ENCODE data around the gene EDEM2.
A peak's percentile ranks its signal among the peaks of the same experiment; 100 is the strongest.
"Not testable (repeated sequence)": the region's sequence is repeated elsewhere in the genome, so short reads cannot be mapped to it uniquely, and the experiment has no call there.

Gene EDEM2

GRCh38 chr20:35146920-35147574 lies at the start of gene EDEM2:
EDEM2 (minus strand) TSS chr20:35147336; CDS start chr20:35147258, 78 bp downstream.
- peak; percentile 93 for DNase-seq (ENCODE audit: low read depth, low spot score)

- no peak for DNase-seq (ENCODE audit: low read depth, low spot score)
These were observed 49.2 kb upstream of the EDEM2 start for GRCh38 chr20:35196313-35196712.

GRCh38 chr20:35193031-35193791 lies 46.1 kb upstream of the EDEM2 start:
- not testable (repeated sequence) for DNase-seq (ENCODE audit: low read depth, low spot score)

DNA sequence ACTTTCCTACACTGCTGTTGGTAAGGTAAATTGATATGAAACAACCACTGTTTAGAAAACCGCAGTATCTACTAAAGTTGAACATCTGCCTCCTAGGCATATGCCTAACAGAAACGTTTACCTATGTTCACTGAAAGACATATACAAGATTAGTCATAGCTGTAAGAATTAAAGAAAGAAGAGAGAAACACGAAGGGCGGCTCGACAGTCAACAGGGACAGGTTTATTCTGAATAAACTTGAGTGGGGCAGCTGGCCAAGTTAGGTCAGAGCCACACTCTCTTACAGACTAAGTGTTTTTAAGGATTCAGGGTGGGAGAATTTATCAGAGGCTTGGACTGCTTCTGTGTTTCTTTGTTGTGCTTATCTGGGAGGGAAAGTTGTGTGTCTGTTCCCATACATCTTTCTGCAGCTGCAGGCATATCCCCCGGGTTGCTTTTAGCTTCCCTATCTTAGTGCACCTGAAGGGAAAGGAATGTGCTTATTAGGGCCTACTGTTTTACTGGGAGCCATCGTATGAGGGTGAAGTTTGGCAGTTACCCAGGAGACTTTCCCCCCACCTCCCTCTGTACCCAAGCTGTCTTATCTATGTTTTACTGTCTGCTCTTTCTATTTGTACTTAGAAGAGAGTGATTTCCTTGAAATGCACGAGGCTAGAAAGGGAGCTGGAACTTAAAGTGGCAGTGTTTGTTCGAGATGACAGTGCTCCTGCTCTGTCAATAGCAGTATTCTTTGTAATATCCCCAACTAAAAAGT lies 45.2 kb upstream of the EDEM2 start:
- DNase-seq (ENCODE audit: low read depth, low spot score) = no peak

DNA sequence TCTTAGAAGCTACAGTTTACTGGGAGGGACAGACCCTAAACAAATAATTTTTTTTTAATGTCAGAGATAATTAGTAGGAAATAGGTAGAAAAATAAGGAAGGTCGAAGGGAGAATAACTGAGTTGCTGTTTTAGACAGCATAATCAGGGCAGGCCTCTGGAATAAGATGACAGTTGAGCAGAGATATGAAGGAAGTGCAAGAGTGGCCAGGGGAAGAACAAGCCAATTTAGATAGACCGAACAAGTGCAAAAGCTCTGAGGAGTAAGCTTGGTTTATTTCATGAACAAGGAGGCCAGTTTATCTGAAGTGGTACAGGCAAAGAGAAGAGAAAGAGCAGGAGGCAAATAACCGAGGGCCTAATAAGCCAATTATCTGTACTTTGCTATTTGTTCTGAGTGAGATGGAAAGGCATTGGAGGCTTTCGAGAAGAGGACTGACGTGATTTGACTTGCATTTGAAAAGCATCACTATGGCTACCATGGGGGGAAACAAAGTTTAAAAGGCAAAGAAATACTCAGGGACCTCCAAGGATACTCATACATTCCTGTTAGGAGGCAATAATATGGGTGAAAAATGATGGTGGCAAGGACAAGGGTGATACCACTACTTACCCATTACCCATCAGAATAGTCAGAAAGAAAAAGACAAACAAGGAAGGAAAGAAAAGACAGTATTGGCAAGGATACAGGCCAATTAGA lies 44.4 kb upstream of the EDEM2 start:
- DNase-seq (ENCODE audit: low read depth, low spot score) = no peak

- no peak for DNase-seq (ENCODE audit: low read depth, low spot score)
These were observed 43.4 kb upstream of the EDEM2 start for GRCh38 chr20:35190556-35190955.

DNA sequence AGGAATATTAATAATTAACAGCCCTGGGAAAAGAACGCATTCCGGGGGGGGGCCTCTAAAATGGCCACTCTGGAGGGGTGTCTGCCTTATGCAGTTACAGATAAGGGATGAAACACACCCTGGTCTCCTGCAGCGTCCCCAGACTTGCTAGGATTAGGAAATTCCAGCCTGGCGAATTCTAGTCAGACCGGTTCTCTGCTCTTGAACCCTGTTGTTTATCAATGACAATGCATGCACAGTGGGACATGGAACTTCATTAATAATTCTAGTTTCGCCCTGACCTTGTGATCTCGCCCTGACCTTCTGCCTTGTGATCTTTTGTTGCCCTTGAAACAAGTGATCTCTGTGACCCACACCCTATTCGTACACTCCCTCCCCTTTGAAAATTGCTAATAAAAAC lies 42.1 kb upstream of the EDEM2 start:
- DNase-seq (ENCODE audit: low read depth, low spot score) = not testable (repeated sequence)

DNA sequence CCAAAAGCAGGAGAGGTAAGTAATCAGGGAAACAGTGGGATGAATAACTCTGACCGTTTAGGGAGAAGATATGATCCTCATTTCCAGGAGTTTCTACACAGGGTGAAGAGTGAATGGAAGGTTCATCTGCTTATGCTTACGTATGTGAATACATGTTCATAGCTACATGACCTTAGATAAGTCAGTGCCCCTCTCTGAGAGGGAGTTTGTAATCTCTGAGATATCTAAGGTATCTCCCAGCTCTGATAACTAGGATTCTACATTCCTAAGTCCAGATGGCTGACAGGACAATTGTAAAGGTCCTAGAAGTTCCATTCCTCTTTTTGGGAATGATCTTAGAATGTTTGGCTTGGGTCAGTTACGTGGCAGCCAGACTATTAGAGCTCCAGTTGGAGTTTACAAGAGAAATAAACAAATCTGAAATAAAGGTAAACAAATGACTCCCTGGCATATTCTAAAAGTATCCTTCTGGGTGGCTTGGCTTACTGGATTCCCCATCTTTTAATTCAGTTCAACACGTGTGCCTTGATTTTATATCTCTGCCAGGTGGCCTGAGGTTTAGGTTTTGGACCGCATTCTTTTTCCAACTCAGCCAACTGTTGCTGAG lies 40.6 kb upstream of the EDEM2 start:
- no peak for DNase-seq (ENCODE audit: low read depth, low spot score)

- not testable (repeated sequence) for DNase-seq (ENCODE audit: low read depth, low spot score)
These were observed 39.7 kb upstream of the EDEM2 start for GRCh38 chr20:35186691-35187289.

DNA sequence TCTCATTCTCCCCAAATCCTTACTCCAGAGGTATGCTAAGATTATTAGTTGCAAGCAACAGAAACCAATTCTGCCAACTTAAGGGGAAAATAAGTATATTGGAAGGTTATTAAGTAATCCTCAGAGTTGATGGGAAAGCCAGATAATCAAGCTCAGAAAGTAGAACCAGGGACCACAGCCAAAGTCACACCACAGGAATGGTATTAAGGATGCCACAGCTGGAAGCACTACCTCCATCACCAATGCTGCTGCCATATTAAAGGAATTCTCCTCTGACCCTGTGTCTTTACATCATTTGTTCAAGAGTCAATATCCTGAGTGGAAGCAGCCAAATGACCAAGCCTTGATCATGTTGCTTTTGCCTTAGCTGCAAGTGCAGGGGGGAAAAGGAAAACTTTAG lies 34.6 kb upstream of the EDEM2 start:
- DNase-seq (ENCODE audit: low read depth, low spot score) = no peak

DNA sequence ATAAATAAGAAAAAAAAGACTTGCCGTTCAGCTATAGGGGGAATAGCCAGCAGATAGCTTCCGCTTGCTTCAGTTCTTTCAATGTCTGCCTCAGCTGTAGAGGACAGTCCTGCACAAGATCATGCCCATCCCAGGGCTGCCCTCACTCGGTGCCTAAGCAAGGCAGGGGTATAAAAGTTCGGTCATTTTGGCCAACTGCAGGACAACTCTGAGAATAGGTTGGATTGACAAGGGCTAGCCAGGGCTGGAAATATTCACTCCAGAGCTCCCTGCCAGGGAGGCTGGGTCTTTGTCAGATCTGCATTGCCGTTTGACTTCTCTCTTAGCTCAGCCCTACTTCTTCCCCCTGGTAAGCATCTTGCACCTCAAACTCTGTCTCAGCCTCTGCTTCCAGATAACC lies 33.1 kb upstream of the EDEM2 start:
- no peak for DNase-seq (ENCODE audit: low read depth, low spot score)

DNA sequence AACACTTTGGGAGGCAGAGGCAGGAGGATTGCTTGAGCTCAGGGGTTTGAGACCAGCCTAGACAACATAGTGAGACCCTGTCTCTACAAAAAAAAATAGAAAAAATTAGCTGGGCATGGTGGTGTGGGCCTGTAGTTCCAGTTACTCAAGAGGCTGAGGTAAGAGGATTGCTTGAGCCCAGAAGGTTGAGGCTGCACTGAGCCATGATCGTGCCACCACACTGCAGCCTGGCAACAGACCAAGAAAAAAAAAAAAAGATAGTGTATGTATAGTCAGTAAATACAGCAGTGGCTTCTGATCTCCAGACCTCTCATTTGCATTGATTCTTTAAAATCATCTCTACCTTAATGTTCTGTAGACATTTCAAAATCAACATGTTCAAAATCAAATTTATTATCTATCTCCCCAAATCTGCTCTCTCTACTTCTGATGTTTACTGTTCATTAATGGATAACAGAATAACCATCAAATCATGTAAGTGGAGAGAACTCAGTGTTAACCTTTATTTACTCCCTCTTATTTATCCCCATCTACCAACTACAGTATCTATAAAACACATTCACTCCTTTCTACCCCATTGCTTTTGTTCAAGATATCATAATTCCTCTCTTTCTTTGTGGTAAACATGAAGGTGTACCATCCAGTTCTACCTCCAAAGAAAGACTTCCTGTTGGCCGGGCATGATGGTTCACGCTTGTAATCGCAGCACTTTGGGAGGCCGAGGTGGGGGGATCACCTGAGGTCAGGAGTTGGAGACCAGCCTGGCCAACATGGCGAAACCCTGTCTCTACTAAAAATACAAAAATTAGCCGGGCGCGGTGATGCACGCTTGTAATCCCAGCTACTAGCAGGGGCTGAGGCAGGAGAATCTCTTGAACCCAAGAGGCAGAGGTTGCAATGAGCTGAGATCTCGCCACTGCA lies 32.4 kb upstream of the EDEM2 start:
- DNase-seq (ENCODE audit: low read depth, low spot score) = no peak

DNA sequence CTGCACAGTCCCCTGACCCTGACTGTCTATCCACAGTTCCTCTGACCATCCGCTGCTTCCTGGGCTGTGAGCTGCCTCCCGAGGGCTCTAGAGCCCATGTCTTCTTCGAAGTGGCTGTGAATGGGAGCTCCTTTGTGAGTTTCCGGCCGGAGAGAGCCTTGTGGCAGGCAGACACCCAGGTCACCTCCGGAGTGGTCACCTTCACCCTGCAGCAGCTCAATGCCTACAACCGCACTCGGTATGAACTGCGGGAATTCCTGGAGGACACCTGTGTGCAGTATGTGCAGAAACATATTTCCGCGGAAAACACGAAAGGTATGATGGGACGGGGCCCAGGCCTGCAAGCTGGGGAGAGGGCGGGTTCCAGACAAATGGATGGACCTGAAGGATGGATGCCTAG lies 29.0 kb upstream of the EDEM2 start:
- no peak for DNase-seq (ENCODE audit: low read depth, low spot score)

DNA sequence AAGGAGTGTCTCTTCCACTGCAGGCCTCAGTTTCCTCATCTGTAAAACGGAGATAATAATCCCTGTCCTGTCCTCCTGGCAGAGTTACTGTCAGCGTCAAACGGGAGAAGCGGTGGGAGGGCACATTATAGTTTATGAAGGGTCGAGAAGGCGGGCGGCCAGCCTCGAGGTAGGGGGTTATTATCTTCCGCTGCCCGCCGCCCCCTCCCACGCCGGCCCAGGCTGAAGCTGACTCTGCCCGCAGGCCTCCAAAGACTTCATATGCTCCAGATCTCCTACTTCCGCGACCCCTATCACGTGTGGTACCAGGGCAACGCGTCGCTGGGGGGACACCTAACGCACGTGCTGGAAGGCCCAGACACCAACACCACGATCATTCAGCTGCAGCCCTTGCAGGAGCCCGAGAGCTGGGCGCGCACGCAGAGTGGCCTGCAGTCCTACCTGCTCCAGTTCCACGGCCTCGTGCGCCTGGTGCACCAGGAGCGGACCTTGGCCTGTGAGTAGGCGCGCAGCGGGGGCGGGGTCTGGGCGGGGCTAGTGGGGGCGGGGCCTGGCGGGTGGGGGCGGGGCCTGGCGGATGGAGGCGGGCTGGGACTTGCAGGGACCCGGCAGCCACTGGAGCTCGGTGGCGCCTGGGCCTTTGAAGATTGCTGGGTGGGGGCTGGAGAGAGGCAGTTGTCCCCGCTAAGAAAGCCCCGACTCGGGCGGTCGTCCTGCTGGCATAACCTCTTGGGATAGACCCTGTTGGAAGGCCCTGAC lies 27.5 kb upstream of the EDEM2 start:
- no peak for DNase-seq (ENCODE audit: low read depth, low spot score)

GRCh38 chr20:35173576-35174192 lies 26.5 kb upstream of the EDEM2 start:
- no peak for DNase-seq (ENCODE audit: low read depth, low spot score)

DNA sequence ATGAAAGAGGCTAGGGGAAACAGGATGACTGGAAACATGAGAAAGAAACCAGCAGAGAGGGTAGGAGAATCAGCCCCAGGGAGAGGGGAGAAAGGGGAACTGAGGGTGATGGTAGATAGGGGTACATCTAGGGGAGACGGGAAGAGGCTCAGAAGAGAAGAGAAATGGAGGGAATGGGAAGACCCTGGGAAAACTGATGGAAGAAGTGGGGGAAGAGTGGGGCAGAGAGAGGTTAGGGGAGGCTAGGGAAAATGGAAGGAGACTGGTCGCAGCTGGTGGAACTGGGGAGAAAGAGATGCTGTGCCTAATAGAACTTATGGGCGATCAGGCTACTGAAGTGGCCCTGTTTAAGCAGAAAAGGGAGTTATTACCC lies 25.3 kb upstream of the EDEM2 start:
- DNase-seq (ENCODE audit: low read depth, low spot score) = no peak

DNA sequence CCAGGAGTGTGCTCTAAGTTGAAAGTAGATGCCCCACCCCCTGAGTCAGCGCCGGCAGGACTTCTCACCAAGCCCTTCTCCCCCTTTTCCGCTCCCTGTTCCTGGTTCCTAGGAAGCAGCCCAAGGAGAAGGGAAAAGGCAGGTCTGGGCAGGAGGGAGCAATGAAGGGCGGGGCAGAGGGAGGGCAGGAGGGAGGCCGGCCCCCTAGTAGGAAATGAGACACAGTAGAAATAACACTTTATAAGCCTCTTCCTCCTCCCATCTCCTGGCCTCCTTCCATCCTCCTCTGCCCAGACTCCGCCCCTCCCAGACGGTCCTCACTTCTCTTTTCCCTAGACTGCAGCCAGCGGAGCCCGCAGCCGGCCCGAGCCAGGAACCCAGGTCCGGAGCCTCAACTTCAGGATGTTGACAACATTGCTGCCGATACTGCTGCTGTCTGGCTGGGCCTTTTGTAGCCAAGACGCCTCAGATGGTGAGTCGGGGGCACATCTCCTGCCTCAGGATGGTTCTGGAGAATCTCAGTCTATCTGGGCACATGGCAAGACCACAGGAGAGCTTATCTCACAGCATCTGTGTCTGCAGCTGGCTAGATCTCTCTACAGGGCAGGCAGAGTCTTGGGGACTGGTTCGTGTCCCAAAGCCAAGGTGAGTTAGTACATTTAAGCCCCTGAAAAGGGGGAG lies 24.8 kb upstream of the EDEM2 start, which contains the start of gene PROCR:
PROCR (plus strand) TSS at position 320 of the 681 bp plus-strand sequence; CDS start at position 403, 83 bp downstream.
- peak; percentile 61 for DNase-seq (ENCODE audit: low read depth, low spot score)

DNA sequence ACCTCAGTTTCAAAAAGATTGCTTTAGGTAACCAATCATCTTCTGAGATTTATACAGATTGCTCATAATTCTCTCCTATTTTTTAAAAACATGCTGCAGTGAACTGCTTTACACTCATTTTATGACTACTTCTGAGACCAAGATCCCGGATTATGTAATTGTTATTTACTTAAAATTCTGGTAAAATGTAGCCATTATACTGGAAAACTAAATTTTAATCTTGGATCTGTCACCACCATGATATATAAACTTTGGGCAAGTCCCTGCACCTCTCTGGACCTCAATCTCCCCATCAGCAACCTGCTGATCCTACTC lies 24.3 kb upstream of the EDEM2 start:
- no peak for DNase-seq (ENCODE audit: low read depth, low spot score)

Data from iPS DF 19.7 (cell line).